HG03457 (cell line): ENCODE measurements around the gene CDH4.
"Not testable (repeated sequence)": the region's sequence is repeated elsewhere in the genome, so short reads cannot be mapped to it uniquely, and the experiment has no call there.

ENCODE experiments used
- ATAC-seq: cut with Tn5 transposase; IDR thresholded peaks from one replicate; pipeline ENCODE4 v1.9.1; 2021; ENCODE audit warnings: moderate number of reproducible peaks; ENCODE audit not compliant: unreplicated experiment

CDH4 gene

GRCh38 chr20:61408951-61409740 is 157.1 kb downstream of the CDH4 start:
- ATAC-seq: no peak

- no peak for ATAC-seq
Measured at GRCh38 chr20:61411743-61412142, 159.7 kb downstream of the CDH4 start.

- no peak for ATAC-seq
Measured at GRCh38 chr20:61413752-61414151, 161.7 kb downstream of the CDH4 start.

GRCh38 chr20:61414455-61414991 is 162.5 kb downstream of the CDH4 start:
- ATAC-seq: no peak

GRCh38 chr20:61416546-61416945 is 164.5 kb downstream of the CDH4 start:
- ATAC-seq: no peak

- ATAC-seq: no peak
Measured at GRCh38 chr20:61417221-61417941, 165.3 kb downstream of the CDH4 start.

GRCh38 chr20:61419010-61419409 is 166.9 kb downstream of the CDH4 start:
- no peak for ATAC-seq

GRCh38 chr20:61419501-61419900 is 167.4 kb downstream of the CDH4 start:
- no peak for ATAC-seq

- no peak for ATAC-seq
Measured at GRCh38 chr20:61420056-61420455, 168.0 kb downstream of the CDH4 start.

GRCh38 chr20:61420781-61421180 is 168.7 kb downstream of the CDH4 start:
- ATAC-seq: no peak

GRCh38 chr20:61422636-61423425 is 170.8 kb downstream of the CDH4 start:
- no peak for ATAC-seq

- ATAC-seq: no peak
Measured at GRCh38 chr20:61424011-61424627, 172.1 kb downstream of the CDH4 start.

GRCh38 chr20:61424628-61425420 is 172.8 kb downstream of the CDH4 start:
- no peak for ATAC-seq

- ATAC-seq: not testable (repeated sequence)
Measured at GRCh38 chr20:61425541-61425991, 173.5 kb downstream of the CDH4 start.

GRCh38 chr20:61426352-61426751 is 174.3 kb downstream of the CDH4 start:
- no peak for ATAC-seq

GRCh38 chr20:61429458-61430227 is 177.6 kb downstream of the CDH4 start:
- ATAC-seq: no peak

GRCh38 chr20:61430228-61430624 is 178.2 kb downstream of the CDH4 start:
- ATAC-seq: no peak

- no peak for ATAC-seq
Measured at GRCh38 chr20:61433176-61433575, 181.1 kb downstream of the CDH4 start.

GRCh38 chr20:61433816-61434215 is 181.8 kb downstream of the CDH4 start:
- no peak for ATAC-seq
